CD4-positive, alpha-beta T cell treated with Interleukin-4 for 1 hour (primary cell): ENCODE measurements around the gene KNTC1.
"Not testable (repeated sequence)": the region's sequence is repeated elsewhere in the genome, so short reads cannot be mapped to it uniquely, and the experiment has no call there.

Source experiments
- DNase-seq, 2 donors: peaks; one replicate each; pipeline ENCODE4 v3.0.0-alpha.2; 2020 to 2022

The KNTC1 gene

DNA sequence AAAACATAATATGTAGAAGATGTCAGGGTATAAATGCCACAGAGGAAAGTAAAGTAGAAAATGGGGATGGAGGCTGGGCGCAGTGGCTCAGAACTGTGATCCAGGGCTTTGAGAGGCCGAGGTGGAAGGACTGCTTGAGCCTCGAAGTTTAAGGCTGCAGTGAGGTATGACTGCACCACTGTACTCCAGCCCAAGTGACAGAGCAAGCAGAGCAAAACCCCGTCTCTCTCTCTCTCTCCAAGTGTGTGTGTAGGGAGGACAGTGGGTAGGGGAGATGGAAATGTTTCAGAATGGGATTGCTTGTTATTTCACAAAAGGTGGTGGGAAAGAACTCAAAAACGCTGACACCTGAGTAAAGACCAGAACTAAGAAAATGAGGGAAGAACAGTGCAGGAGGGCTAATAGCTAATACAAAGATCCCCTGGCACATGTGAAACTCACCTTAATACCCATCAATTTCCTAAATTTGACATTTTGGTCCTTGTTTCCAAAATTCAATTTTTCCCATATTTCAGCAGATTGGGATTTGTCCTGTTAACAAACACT lies 20.6 kb upstream of the KNTC1 start:
- DNase-seq = no peak

DNA sequence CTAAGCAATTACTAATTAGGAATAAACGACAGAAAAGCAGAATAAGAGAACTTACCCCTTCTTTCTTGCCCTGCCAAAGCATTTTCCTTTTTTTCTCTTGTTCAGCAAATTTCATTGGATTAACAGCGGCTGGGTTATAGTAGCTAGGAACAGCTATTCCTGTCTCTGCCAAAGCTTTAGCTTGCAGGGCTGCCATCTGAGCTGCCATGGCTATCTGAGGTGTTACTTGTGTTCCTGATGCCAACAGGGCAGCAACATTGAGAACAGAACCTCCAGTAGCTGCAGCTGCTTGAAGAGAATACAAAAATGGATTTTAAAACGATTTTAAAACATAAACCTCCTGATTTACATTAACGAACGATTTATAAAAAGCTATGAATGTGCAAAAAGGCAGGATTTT lies 18.9 kb upstream of the KNTC1 start:
- no peak for DNase-seq

DNA sequence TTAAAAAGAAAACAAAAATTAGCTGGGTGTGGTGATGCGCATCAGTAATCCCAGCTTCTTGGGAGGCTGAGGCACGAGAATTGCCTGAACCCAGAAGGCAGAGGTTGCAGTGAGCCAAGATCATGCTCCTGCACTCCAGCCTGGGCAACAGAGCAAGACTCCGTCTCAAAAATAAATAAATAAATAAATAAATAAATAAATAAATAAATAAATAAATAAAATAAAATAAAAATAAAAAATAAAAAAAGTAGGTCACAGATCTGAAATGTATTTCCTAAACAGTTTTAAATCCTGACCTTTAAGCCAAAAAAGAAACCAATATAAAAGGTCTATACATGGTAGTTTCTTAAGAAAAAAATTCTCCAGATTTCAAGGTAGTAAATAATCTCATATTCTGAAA lies 14.0 kb upstream of the KNTC1 start:
- not testable (repeated sequence) for DNase-seq

DNA sequence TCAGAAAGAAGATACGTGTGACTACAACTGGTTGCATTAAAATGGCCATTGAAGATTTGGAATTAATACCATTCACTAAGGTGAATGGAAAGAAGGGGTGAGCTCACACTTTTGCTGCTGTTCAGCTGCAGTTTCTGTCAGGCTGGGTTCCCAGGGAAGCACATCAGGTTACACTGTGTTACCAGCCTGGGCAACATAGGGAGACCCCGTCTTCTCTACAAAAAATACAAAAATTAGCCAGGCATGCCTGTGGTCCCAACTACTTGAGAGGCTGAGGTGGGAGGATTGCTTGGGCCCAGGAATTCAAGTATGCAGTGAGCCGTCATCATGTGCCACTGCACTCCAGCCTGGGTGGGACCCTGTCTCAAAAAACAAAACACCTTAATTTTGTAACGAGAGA lies 13.4 kb upstream of the KNTC1 start:
- DNase-seq = no peak

- no peak for DNase-seq
Measured at GRCh38 chr12:122515275-122515674, 11.8 kb upstream of the KNTC1 start.

DNA sequence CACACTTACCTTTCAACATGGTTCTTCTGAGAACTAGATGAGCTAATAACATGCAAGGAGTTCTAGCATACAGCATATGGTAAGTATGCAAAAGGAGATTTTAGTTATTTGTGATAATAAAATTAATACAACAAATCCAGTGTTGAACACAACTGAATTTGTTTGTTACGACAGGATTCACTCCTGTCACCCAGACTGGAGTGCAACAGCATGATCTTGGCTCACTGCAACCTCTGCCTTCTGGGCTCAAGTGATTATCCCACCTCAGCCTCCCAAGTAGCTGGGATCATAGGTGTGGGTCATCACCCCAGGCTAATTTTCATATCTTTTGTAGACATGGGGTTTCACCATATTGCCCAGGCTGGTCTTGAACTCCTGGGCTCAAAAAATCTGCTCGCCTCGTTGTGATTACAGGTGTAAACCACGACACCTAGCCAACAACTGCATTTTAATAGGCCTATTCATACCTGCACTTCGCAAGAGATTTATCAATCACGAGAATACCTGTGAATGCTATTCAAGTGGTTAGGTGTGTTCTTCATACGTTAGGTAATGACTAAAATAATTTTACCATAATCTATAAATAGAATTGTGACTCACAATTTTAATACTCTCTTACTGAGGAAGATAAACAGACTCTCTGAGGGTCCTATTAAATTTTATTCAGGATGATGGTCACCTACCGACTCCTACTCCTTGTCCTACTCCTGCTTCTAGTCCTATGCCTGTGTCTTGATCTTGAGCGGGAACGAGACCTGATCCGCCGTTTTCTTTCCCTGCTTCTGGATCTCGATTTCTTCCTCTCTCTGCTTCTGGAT lies 10.3 kb upstream of the KNTC1 start:
- DNase-seq = no peak

DNA sequence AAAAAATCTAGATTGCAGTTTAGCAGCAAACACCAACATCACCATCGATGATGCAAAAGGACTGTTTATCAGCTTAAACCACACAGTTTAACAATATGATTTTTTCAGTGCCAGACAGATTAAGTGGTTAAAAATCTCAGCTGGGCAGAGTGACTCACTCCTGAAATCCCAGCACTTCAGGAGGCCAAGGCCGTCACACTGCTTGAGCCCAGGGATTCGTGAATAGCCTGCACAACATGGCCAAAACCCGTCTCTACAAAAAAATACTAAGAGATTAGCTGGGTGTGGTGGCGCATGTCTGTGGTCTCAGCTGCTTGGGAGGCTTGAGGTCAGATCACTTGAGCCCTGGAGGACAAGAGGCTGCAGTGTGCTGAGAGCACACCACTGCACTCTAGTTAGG lies 9.2 kb upstream of the KNTC1 start:
- no peak for DNase-seq

DNA sequence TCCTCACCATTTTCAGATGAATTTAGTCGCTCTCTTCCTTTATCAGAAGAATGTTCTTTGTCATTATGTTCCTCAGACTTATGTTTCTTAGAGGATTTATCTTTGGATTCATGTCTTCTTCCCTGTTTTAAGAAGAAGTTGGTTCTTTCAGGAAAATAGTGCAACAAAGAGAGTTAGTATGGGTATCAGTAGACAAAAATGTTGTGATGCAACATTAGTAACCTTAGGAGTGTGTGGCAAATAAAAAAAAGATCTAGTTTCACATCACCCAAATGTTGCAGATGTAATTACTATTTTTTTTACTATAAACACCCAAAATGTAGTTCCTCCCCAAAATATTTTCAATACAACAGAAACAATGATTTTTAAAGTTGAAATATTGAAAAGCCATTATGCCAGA lies 8.1 kb upstream of the KNTC1 start:
- no peak for DNase-seq

DNA sequence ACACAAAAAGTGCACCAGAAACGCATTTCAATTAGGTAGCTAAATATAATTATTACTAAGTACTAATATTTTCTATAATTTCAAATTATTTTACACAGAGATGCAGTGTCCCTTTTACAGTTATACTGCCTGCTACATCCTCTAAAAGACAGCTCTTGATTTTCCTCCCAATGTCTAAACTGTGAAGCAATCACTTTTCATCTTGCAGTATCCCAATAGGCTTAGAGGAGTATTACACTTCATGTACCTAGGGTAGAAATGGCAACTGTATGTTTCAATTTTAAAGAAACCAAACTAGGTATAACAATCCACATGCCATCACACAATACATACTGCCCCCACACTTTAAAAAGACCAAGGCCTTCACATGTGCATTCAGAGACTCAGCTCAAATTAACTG lies 7.6 kb upstream of the KNTC1 start:
- no peak for DNase-seq

DNA sequence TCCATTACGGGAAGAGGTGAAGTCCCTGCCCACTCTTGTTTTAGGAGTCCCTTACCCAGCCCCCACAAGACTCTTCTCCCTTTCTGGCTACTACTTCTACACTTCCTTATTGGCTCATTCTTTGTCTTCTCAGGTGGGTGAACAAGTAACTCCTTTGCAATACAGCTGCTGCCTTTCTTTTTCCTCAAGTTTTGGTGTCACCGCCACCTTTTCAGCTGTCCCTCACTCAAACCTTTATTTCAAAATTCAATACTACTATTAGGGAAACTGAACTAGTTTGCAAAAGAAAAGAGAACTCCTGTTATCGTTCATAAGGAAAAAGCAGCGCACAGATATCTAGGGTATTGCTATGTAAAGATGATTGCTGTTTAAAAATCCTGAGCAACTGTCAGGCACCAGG lies 6.4 kb upstream of the KNTC1 start:
- DNase-seq = no peak

DNA sequence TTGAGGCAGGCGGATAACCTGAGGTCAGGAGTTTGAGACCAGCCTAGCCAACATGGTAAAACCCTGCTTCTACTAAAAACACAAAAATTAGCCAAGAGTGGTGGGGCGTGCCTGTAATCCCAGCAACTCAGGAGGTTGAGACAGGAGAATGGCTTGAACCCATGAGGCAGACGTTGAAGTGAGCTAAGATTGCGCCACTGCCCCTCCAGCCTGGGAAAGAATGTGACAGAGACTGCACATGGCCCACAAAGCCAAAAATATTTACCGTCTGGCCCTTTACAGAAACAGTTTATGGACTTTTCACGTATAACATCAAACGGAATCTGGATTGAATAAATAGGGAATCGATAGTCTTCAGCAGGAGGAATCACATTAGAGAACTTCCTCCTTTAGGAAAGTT lies 3.8 kb upstream of the KNTC1 start:
- DNase-seq = no peak

GRCh38 chr12:122523846-122524718 lies 3.0 kb upstream of the KNTC1 start:
- DNase-seq = no peak

DNA sequence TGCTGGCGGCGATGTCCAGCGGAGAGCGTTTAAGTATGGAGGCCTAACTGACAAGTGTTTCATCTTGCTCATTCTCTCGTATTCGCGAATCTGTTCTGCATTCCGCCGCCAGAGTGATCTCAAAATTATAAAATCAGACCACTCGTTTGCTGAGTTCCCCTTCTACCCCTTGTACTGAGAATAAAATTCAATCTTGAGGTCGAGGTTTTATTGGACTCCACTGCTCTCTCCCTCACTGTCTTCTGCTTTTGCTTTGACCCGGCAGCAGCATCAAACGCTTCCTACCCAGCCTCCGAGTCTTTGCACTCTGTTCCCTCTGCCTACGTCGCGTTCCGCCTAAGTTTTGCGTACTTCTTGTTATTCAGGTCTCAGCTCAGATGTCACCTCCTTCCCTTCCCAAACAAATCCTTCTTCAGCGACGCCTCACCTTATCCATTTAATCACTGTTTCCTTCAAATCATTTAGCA lies 462 bp downstream of the KNTC1 start:
- peak; percentile 35 to 39 for DNase-seq

- DNase-seq = no peak
Measured at GRCh38 chr12:122528582-122528981, 1.5 kb downstream of the KNTC1 start.

- no peak for DNase-seq
Measured at GRCh38 chr12:122528992-122529391, 1.9 kb downstream of the KNTC1 start.

DNA sequence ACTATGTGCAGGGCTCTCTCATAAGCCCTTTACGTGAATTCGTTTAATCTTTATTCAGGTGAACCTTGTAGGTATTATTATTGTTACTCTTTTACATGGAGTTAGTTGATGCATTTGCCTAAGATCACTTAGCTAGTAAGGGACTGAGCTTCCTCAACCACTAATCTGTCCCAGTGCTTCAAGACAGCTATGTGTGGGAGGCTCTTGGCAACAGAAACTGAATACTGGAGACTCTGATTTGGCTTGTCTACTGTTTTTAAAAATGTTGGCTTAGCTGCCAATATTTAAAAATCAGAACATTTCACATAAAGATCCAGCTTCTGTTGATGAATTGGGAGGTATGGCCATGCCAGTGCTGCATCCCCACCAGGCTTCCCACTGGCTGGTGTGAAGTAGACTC lies 6.8 kb downstream of the KNTC1 start:
- DNase-seq = no peak

DNA sequence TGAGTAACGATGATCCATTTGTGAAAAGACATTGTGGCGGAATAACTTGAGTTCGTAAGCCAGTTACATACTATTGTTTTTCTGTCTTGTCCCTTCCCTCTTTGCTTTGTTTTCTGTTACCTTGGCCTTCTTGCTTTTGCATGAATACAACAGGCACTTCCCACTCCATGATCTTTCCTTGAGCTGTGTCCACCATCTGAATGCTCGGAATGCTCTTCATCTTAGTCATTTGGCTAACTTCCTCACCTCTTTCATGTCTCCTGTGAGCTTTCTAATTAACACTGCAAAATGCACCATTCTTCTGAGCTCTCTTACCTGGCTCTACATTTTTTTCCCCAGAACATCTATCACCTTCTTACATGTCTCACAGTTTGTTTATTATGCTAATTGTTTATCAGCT lies 10.0 kb downstream of the KNTC1 start:
- DNase-seq = no peak

GRCh38 chr12:122538496-122538895 lies 11.4 kb downstream of the KNTC1 start:
- no peak for DNase-seq

DNA sequence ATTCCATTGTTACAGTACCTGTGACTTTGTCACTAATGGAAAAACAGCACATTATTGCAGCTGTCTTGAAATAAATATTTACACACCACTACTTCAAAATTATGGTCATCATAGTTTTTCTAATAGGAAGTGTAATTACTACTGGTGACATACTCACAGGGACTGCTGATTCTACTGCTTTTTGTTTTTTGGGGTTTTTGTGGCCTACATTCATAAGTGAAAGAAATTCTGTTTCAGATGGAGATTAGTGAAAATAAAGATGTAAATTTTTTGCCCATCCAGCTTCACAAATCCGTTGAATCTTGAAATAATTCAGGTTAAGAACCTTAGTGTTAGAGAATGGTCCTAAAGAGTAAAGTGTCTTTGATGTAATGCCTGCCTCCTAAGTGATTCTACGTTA lies 17.5 kb downstream of the KNTC1 start:
- no peak for DNase-seq

GRCh38 chr12:122545855-122546254 lies 18.8 kb downstream of the KNTC1 start:
- no peak for DNase-seq

DNA sequence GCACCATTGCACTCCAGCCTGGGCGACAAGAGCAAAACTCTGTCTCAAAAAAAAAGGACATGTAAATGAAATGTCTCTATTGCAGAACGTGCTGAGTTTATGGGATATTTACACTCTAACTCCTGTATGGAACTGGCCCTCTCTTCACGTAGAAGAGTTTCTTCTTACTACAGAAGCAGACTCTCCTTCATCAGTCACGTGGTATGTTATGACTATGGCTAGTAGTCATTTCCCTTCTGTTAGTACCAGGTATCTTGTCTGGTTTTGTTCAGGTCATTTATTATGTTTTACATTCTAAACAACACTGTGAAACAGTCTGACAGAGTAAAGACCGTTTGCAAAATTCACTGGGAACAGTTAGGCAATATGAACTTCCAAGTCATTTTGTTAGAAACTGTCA lies 20.3 kb downstream of the KNTC1 start:
- DNase-seq = no peak

GRCh38 chr12:122558745-122559641 lies 31.9 kb downstream of the KNTC1 start:
- no peak for DNase-seq

DNA sequence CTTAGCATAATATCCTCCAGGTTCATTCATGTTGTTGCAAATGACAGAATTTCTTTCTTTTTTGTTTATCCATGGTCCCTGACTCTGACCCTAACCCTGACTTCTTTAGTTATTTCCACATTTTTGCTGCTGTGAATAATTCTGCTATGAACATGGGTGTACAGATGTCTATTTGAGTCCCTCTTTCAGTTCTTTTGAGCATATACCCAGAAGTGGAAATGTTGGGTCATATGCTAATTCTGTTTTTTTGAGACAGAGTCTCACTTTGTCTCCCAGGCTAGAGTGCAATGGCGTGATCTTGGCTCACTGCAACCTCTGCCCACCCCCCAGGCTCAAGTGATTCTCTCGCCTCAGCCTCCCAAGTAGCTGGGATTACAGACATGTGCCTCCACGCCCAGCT lies 33.1 kb downstream of the KNTC1 start:
- no peak for DNase-seq
